GM23248 (cell line): ENCODE measurements around the gene SARDH.

ENCODE experiments used
- EZH2 ChIP-seq: fragments of 200-600 bp; sonication (generic); IDR thresholded peaks from 2 replicates; pipeline ENCODE4 v1.6.1; 2018; ENCODE audit warnings: antibody characterized with exemption, mild to moderate bottlenecking; ENCODE audit not compliant: insufficient read depth, poor library complexity, severe bottlenecking
- EZH2phosphoT487 ChIP-seq: fragments of 200-600 bp; sonication (generic); IDR thresholded peaks from 2 replicates; pipeline ENCODE4 v1.6.1; 2018; ENCODE audit warnings: antibody characterized with exemption, moderate library complexity, mild to moderate bottlenecking, low read depth; ENCODE audit not compliant: insufficient read depth

- TF ChIP-seq EZH2 = no peak
- no peak for TF ChIP-seq EZH2phosphoT487
Observed at GRCh38 chr9:133691626-133692363, 46.4 kb downstream of the SARDH start.
